A673 (cell line): ENCODE measurements around the gene ERAP2. TPM values are rescaled to one million over a fixed set of nuclear protein-coding genes. Genes with fewer than 3 reads are reported as not detected.

Experiments used
- BruUV-seq: library from RNA; stranded (reverse); fragments of 400-500 nt; replicated peaks from 2 replicates; lab custom pipeline; 2021; lab: Mats Ljungman, UMichigan
- CTCF ChIA-PET: fragments of 300-600 bp; sonication (Branson Sonifier 250); formaldehyde crosslinking; loops from one replicate; lab custom pipeline; 2022; ENCODE audit warnings: antibody characterized with exemption; lab: Charles Lee
- POLR2A ChIA-PET: fragments of 300-600 bp; sonication (Branson Sonifier 250); formaldehyde crosslinking; loops from one replicate; lab custom pipeline; 2022; ENCODE audit warnings: antibody characterized with exemption; ENCODE audit not compliant: low non-redundant PET; lab: Charles Lee
- DNase-seq: peaks from one replicate; pipeline ENCODE4 v3.0.0-alpha.2; 2015; ENCODE audit warnings: low spot score
- H3K27ac ChIP-seq: fragments of 200-600 bp; sonication (generic); 2 replicates; pipeline ENCODE4 v1.5.1; 2016; ENCODE audit warnings: mixed run types, low read depth, mild to moderate bottlenecking, mixed read lengths, antibody characterized with exemption, low read length; ENCODE audit not compliant: poor library complexity, severe bottlenecking
- H3K27me3 ChIP-seq: fragments of 200-600 bp; sonication (generic); replicated peaks from 2 replicates; pipeline ENCODE4 v1.6.1; 2017; ENCODE audit warnings: mixed run types, low read depth, mild to moderate bottlenecking, mixed read lengths, antibody characterized with exemption, low read length; ENCODE audit not compliant: insufficient read depth, poor library complexity
- H3K36me3 ChIP-seq: fragments of 200-600 bp; sonication (generic); 2 replicates; pipeline ENCODE4 v1.6.1; 2016; ENCODE audit warnings: mixed run types, mild to moderate bottlenecking, mixed read lengths, antibody characterized with exemption, low read length; ENCODE audit not compliant: insufficient read depth, poor library complexity, severe bottlenecking
- H3K4me1 ChIP-seq: fragments of 200-600 bp; sonication (generic); 2 replicates; pipeline ENCODE4 v1.6.1; 2017; ENCODE audit warnings: mixed run types, mild to moderate bottlenecking, mixed read lengths, antibody characterized with exemption, low read length; ENCODE audit not compliant: insufficient read depth, poor library complexity, severe bottlenecking
- H3K4me3 ChIP-seq: fragments of 200-600 bp; sonication (generic); 2 replicates; pipeline ENCODE4 v1.5.1; 2016; ENCODE audit warnings: low read depth, mixed run types, mild to moderate bottlenecking, mixed read lengths, low read length; ENCODE audit not compliant: poor library complexity, severe bottlenecking
- H3K9me3 ChIP-seq: fragments of 200-600 bp; sonication (generic); 2 replicates; pipeline ENCODE4 v1.6.1; 2016; ENCODE audit warnings: mixed run types, low read depth, mild to moderate bottlenecking, mixed read lengths, antibody characterized with exemption, low read length; ENCODE audit not compliant: poor library complexity, severe bottlenecking
- EZH2 ChIP-seq: fragments of 200-600 bp; sonication (generic); IDR thresholded peaks from 2 replicates; pipeline ENCODE4 v1.6.1; 2017; ENCODE audit warnings: borderline replicate concordance, low read depth, mild to moderate bottlenecking, mixed read lengths, antibody characterized with exemption, low read length; ENCODE audit not compliant: poor library complexity, severe bottlenecking
- intact Hi-C: fragments of 100-400 bp; cut with micrococcal nuclease; formaldehyde crosslinking; loops from one replicate; pipeline ENCODE4 v1.10.0; 2022; ENCODE audit not compliant: unreplicated experiment
- total RNA-seq: library from RNA; stranded (reverse); gene quantifications from 2 replicates; pipeline ENCODE4 v1.2.3, GENCODE V29; 2021
- TF ChIP-seq, protein P1 (sequence below): fragments of 300-800, 200-600 bp; sonication (generic); conservative IDR thresholded peaks from 2 replicates; pipeline ENCODE4 v1.5.1; 2017; ENCODE audit warnings: low read depth, mild to moderate bottlenecking, antibody characterized with exemption, low read length, moderate library complexity, mixed read lengths

Gene ERAP2
- total RNA-seq, 1 experiment from 2014 or later = 2.6 TPM

DNA sequence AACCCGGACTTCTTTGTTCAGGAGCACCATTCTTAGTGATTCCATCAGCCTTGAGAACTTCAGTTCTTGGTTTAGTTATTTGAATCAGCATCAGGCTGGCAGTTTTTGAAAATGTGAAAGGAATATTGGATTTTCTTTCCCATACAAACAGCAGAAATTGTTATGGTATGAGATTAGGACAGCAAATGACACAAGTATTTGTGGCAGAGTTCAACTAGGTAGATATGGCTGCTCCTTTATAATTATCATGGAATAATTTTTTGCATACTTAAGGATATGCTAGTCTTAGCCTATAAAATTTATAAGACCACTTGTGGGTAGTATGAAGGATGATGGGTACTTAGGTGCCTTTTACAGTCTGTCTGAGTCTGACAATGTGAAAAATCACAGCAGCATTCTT is 25.5 kb downstream of the ERAP2 start:
- CTCF ChIA-PET = no interaction called here
- DNase-seq = no peak
- no peak overlapping the region for H3K4me3 ChIP-seq
- POLR2A ChIA-PET = no interaction called here
- no TSS peak for BruUV-seq
- TF ChIP-seq, protein P1, sequence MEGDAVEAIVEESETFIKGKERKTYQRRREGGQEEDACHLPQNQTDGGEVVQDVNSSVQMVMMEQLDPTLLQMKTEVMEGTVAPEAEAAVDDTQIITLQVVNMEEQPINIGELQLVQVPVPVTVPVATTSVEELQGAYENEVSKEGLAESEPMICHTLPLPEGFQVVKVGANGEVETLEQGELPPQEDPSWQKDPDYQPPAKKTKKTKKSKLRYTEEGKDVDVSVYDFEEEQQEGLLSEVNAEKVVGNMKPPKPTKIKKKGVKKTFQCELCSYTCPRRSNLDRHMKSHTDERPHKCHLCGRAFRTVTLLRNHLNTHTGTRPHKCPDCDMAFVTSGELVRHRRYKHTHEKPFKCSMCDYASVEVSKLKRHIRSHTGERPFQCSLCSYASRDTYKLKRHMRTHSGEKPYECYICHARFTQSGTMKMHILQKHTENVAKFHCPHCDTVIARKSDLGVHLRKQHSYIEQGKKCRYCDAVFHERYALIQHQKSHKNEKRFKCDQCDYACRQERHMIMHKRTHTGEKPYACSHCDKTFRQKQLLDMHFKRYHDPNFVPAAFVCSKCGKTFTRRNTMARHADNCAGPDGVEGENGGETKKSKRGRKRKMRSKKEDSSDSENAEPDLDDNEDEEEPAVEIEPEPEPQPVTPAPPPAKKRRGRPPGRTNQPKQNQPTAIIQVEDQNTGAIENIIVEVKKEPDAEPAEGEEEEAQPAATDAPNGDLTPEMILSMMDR = no peak
- TF ChIP-seq EZH2 = no peak
- no peaks in the 10 kb centered on the region for H3K9me3 ChIP-seq
- no peak overlapping the region for H3K27ac ChIP-seq
- no peaks in the 10 kb centered on the region for H3K4me1 ChIP-seq
- H3K36me3 ChIP-seq = no peaks in the 10 kb centered on the region
- intact Hi-C loops = no loop called here
- no peaks in the 10 kb centered on the region for H3K27me3 ChIP-seq

DNA sequence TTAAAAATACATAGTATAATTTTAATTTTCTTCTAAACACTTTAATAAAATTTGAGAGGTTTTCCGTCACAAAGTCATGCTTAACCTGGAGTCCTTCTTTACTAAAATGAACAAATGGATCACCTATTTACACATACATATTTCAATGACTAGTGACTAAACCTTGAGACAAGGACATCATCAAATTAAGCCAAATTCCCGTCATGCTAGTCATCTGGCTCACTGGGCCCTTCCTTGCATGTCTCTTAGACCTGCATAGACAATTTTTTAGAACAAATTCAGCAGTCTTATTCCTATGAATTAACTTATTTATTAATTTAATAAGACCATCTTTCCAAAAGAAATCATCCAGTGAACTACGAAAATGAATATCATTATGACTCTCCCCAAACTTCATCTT is 26.6 kb downstream of the ERAP2 start:
- intact Hi-C loops = no loop called here
- H3K9me3 ChIP-seq = no peaks in the 10 kb centered on the region
- no peak for TF ChIP-seq EZH2
- TF ChIP-seq, protein P1 = no peak
- CTCF ChIA-PET = no interaction called here
- no peaks in the 10 kb centered on the region for H3K36me3 ChIP-seq
- H3K27ac ChIP-seq = no peak overlapping the region
- POLR2A ChIA-PET = no interaction called here
- H3K27me3 ChIP-seq = no peaks in the 10 kb centered on the region
- H3K4me3 ChIP-seq = no peak overlapping the region
- DNase-seq = no peak
- no peaks in the 10 kb centered on the region for H3K4me1 ChIP-seq
- BruUV-seq = no TSS peak

GRCh38 chr5:96903300-96903699 is 27.0 kb downstream of the ERAP2 start:
- no peak overlapping the region for H3K27ac ChIP-seq
- H3K36me3 ChIP-seq = no peaks in the 10 kb centered on the region
- ChIA-PET CTCF (no interaction called here), POLR2A (no interaction called here)
- no TSS peak for BruUV-seq
- DNase-seq = no peak
- intact Hi-C loops = no loop called here
- no peak overlapping the region for H3K4me3 ChIP-seq
- no peaks in the 10 kb centered on the region for H3K9me3 ChIP-seq
- no peaks in the 10 kb centered on the region for H3K4me1 ChIP-seq
- H3K27me3 ChIP-seq = no peaks in the 10 kb centered on the region
- TF ChIP-seq, protein P1 = no peak
- TF ChIP-seq EZH2 = no peak
